GM12864 (cell line): Measurements from ENCODE around the gene KIAA0825.

Experiments used
- DNase-seq: peaks from one replicate; pipeline ENCODE4 v3.0.0-alpha.2; 2011; ENCODE audit warnings: low read depth
- H3K4me3 ChIP-seq: 2 replicates; pipeline ENCODE4 v1.5.1; 2011; ENCODE audit warnings: mild to moderate bottlenecking, low read depth, low read length, control low read depth
- TF ChIP-seq, protein P1 (sequence below): IDR thresholded peaks from 2 replicates; pipeline ENCODE4 v1.5.1; 2011; ENCODE audit warnings: low read depth, mild to moderate bottlenecking, moderate library complexity, low read length, control low read depth, inconsistent platforms; ENCODE audit errors: missing control alignments

The KIAA0825 gene

GRCh38 chr5:94558028-94558427 lies 60.4 kb downstream of the KIAA0825 start:
- DNase-seq, result no peak
- H3K4me3 ChIP-seq, result no peak overlapping the region
- TF ChIP-seq, protein P1, sequence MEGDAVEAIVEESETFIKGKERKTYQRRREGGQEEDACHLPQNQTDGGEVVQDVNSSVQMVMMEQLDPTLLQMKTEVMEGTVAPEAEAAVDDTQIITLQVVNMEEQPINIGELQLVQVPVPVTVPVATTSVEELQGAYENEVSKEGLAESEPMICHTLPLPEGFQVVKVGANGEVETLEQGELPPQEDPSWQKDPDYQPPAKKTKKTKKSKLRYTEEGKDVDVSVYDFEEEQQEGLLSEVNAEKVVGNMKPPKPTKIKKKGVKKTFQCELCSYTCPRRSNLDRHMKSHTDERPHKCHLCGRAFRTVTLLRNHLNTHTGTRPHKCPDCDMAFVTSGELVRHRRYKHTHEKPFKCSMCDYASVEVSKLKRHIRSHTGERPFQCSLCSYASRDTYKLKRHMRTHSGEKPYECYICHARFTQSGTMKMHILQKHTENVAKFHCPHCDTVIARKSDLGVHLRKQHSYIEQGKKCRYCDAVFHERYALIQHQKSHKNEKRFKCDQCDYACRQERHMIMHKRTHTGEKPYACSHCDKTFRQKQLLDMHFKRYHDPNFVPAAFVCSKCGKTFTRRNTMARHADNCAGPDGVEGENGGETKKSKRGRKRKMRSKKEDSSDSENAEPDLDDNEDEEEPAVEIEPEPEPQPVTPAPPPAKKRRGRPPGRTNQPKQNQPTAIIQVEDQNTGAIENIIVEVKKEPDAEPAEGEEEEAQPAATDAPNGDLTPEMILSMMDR, result no peak

GRCh38 chr5:94551858-94552257 lies 66.5 kb downstream of the KIAA0825 start:
- TF ChIP-seq, protein P1, result no peak
- DNase-seq, result no peak
- no peak overlapping the region for H3K4me3 ChIP-seq

DNA sequence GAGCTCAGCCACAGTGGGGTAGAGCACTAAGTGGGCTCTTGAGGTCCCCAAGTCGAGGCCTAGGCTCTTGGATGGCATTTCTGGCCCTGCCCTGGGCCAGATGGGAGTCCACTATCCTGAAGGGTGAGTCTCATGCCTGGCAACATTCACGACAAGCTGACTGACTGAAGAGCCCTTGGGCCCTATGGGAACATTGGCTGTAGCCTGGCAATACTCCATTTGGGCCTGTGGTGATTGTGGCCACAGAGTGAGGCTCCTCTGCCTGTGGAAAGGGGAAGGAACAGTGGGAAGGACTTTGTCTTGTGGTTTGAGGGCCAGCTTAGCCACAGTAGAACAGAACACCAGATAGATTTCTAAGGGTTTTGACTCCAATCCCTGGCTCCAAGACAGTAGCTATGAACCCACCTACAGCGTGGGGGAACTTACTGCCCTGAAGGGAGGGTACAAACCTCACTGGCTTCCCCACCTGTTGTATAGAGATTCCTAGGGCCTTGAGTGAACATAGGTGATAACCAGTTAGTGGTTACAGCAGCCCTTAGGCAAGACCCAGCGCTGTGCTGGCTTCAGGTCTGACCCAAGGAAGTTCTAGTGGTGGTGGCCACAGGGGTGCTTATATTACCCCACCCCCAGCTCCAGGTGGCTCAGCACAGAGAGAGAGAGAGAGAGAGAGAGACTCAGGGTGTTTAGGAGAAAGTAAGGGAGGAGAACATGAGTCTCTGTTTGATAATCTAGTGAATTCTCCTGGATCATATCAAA lies 72.4 kb downstream of the KIAA0825 start:
- no peak for DNase-seq
- TF ChIP-seq, protein P1, result no peak
- H3K4me3 ChIP-seq, result no peak overlapping the region

DNA sequence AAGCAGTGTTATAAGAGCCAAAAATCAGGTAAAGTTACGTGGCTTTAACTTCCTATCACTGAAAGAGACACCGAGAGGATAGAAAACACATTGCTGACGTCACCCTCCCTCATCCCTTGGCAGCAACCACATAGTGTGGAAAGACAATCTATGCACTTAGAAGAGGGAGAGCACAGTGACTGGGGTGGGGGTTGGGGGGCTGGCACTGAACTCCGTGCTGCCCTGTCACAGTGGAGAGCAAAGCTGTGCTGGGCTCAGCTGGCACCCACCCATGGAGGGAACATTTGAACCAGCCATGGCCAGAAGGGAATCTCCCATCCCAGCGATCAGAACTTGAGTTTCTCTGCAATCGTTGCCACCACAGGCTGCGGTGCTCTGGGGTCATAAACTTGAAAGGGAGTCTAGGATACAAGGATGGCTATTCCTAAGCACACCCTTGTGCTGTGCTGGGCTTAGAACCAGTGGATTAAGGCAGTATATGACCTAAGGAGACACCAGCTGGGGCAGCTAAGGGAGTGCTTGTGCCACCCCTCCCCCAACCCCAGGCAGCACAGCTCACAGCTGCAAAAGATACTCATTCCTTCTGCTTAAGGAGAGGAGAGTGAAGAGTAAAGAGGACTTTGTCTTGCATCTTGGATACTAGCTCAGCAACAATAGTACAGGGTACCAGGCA lies 73.4 kb downstream of the KIAA0825 start:
- H3K4me3 ChIP-seq, result no peak overlapping the region
- TF ChIP-seq, protein P1, result no peak
- no peak for DNase-seq

DNA sequence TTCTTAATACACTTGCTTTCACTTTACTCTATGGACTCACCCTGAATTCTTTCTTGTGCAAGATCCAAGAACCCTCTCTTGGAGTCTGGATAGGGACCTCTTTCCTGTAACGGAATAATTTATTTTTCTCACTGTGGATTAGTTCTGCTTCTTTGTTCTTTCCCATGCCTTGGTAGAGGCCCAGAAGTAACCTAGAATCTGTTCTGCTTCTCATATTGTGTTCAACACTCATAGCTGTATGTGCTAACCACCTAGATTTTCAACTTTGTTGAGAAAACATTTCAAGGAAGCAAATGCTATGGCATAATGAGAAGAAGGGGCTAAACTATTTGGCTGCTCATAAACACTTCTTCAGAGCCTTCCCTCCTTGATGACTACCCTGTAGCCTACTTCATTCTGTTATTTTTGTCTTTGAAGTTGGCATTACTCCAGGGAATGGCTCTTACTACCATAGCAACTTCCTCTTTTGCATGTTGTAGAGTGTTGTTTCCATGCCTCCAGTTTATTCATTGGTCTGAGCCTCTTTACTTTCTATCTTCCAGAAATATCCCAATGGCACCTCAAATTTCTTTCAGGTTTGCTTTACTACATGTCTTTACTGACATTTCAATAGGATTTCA lies 74.3 kb downstream of the KIAA0825 start:
- TF ChIP-seq, protein P1, result no peak
- DNase-seq, result no peak
- H3K4me3 ChIP-seq, result no peak overlapping the region

DNA sequence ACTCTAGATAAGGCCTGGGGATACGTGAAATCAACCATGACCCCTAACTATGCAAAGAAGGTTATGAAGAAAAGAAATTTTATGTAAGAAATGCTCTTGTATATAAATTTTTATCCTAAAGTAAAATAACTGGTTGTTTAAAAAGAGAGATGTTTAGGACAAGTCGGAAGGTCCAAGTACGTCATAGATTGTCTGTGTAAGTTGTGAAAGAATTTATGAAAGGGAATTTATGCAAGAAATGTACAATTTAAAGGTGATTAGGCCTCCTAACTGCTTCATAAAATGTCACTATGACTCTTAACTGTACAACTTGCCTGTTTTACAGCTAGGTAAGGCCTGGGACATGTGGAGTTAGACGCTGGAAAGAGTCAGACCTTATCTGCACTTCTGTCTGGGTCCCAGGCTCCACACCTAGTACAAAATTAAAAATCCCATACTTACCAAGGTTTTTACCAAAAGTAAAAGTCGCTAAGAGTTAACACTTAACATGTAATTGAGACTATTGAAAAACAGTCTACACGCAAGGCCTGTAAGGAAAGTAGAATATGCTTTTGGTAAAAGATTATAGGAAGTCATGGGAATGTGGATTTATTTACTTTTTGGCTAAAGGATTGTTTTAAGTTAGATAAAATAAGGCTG lies 77.4 kb downstream of the KIAA0825 start:
- DNase-seq, result no peak
- TF ChIP-seq, protein P1, result no peak
- no peak overlapping the region for H3K4me3 ChIP-seq
